Lower leg skin (tissue), 3 donors: Measurements from ENCODE around the gene RAPGEFL1.

ENCODE experiments used
- CTCF ChIP-seq, 3 donors: fragments of 450-650 bp; IDR thresholded peaks; one replicate each; pipeline ENCODE4 v1.5.1; 2016; ENCODE audit warnings: antibody characterized with exemption in 3 of 3, mild to moderate bottlenecking in 3 of 3, moderate library complexity in 2 of 3
- POLR2A ChIP-seq, 2 donors: fragments of 450-650 bp; IDR thresholded peaks; one replicate each; pipeline ENCODE4 v1.6.1; 2016 to 2017; ENCODE audit warnings: antibody characterized with exemption in 2 of 2, mild to moderate bottlenecking in 1 of 2, moderate library complexity in 1 of 2

- TF ChIP-seq CTCF (IDR thresholded peaks at IDR 0.05) (no peak), POLR2A (IDR thresholded peaks at IDR 0.05) (no peak)
Measured at GRCh38 chr17:40176754-40177110, 538 bp upstream of the RAPGEFL1 start.
